NCI-H226 (cell line): ENCODE data around the gene TRIM69.
"Not testable (repeated sequence)": the region's sequence is repeated elsewhere in the genome, so short reads cannot be mapped to it uniquely, and the experiment has no call there.

Experiments
- DNase-seq: peaks from one replicate; pipeline ENCODE4 v3.0.0-alpha.2; 2015

Gene TRIM69

GRCh38 chr15:44736181-44736765 lies at the start of gene TRIM69:
Gene TRIM69 (plus strand): TSS chr15:44736528. CDS start chr15:44736705, 177 bp downstream.
- DNase-seq = no peak

- not testable (repeated sequence) for DNase-seq
Measured at GRCh38 chr15:44689318-44689717, 47.0 kb upstream of the TRIM69 start.

- DNase-seq = not testable (repeated sequence)
Measured at GRCh38 chr15:44690245-44690644, 46.1 kb upstream of the TRIM69 start.

GRCh38 chr15:44692659-44693058 lies 43.7 kb upstream of the TRIM69 start:
- DNase-seq = no peak

- DNase-seq = no peak
Measured at GRCh38 chr15:44694416-44694815, 41.9 kb upstream of the TRIM69 start.

- DNase-seq = no peak
Measured at GRCh38 chr15:44695294-44695693, 41.0 kb upstream of the TRIM69 start.

GRCh38 chr15:44697014-44697413 lies 39.3 kb upstream of the TRIM69 start:
- DNase-seq = no peak

- no peak for DNase-seq
Measured at GRCh38 chr15:44698641-44699040, 37.7 kb upstream of the TRIM69 start.

GRCh38 chr15:44700676-44701075 lies 35.7 kb upstream of the TRIM69 start:
- DNase-seq = not testable (repeated sequence)

- no peak for DNase-seq
Measured at GRCh38 chr15:44705986-44706385, 30.3 kb upstream of the TRIM69 start.

GRCh38 chr15:44706401-44706800 lies 29.9 kb upstream of the TRIM69 start:
- no peak for DNase-seq

- DNase-seq = no peak
Measured at GRCh38 chr15:44706946-44707636, 29.2 kb upstream of the TRIM69 start.

- DNase-seq = no peak
Measured at GRCh38 chr15:44710236-44711095, 25.9 kb upstream of the TRIM69 start.

- peak; percentile 91 for DNase-seq
Measured at GRCh38 chr15:44711096-44711742, 25.1 kb upstream of the TRIM69 start, which contains the start of the genes B2M and PATL2. Gene B2M (plus strand): TSS chr15:44711517. CDS start chr15:44711547, 30 bp downstream. Gene PATL2 (minus strand): TSS chr15:44711323. CDS start chr15:44676490, 34,833 bp downstream.

- peak; percentile 22 for DNase-seq
Measured at GRCh38 chr15:44711743-44712345, 24.5 kb upstream of the TRIM69 start.

GRCh38 chr15:44712346-44713005 lies 23.9 kb upstream of the TRIM69 start:
- peak; percentile 71 for DNase-seq

- peak; percentile 10 for DNase-seq
Measured at GRCh38 chr15:44713006-44713966, 23.0 kb upstream of the TRIM69 start.

- DNase-seq = no peak
Measured at GRCh38 chr15:44715142-44715796, 21.1 kb upstream of the TRIM69 start.

- no peak for DNase-seq
Measured at GRCh38 chr15:44715797-44716334, 20.5 kb upstream of the TRIM69 start.
